GM12878 (cell line): ENCODE measurements around the gene IP6K3. TPM values are rescaled to one million over a fixed set of nuclear protein-coding genes. Genes with fewer than 3 reads are reported as not detected.

Source experiments
- ATAC-seq: fragments of 200-7000 bp; cut with Tn5 transposase; 3 replicates; pipeline ENCODE4 v1.9.1; 2020; ENCODE audit warnings: mild to moderate bottlenecking, moderate library complexity
- BruUV-seq: library from RNA; stranded (reverse); fragments of 400-500 nt; replicated peaks from 2 replicates; lab custom pipeline; 2021; lab: Mats Ljungman, UMichigan
- CTCF ChIA-PET: fragments of 300-600 bp; sonication (Branson Sonifier 250); formaldehyde crosslinking; extraction: SDS; loops from one replicate; lab custom pipeline; 2021; ENCODE audit warnings: inconsistent platforms; lab: Yijun Ruan, JAX
- POLR2A ChIA-PET: fragments of 350-600 bp; formaldehyde crosslinking; extraction: SDS; loops from one replicate; lab custom pipeline; 2021; ENCODE audit warnings: inconsistent platforms; lab: Charles Lee
- RAD21 ChIA-PET: fragments of 300-600 bp; sonication (Branson Sonifier 250); formaldehyde crosslinking; loops from one replicate; lab custom pipeline; 2023; ENCODE audit warnings: antibody characterized with exemption; ENCODE audit not compliant: unreplicated experiment; lab: Charles Lee
- SMC1A ChIA-PET: fragments of 300-600 bp; sonication (Branson Sonifier 250); formaldehyde crosslinking; loops from one replicate; lab custom pipeline; 2023; ENCODE audit not compliant: unreplicated experiment, uncharacterized antibody; lab: Charles Lee
- DNase-seq: peaks from one replicate; pipeline ENCODE4 v3.0.0-alpha.2; 2011; ENCODE audit warnings: low read depth, low spot score
- FAIRE-seq: peaks from 3 replicates; lab custom pipeline; 2011; peaks lifted over from hg19 to GRCh38; lab: Jason Lieb, UNC
- H2AFZ ChIP-seq: 2 replicates; pipeline ENCODE4 v1.6.0; 2011; ENCODE audit warnings: low read depth, low read length, control low read depth; ENCODE audit not compliant: control insufficient read depth
- H3K27ac ChIP-seq: 2 replicates; pipeline ENCODE4 v1.5.1; 2011; ENCODE audit warnings: control low read depth; ENCODE audit not compliant: control insufficient read depth, insufficient read depth
- H3K27me3 ChIP-seq, 2 experiments: replicated peaks in 1 of 2; 2 replicates each; pipeline versions ENCODE4 v1.6.0 to v1.6.1; 2011; ENCODE audit warnings: low read length in 1 of 2; ENCODE audit not compliant: control insufficient read depth in 2 of 2, insufficient read depth in 2 of 2
- H3K36me3 ChIP-seq, 2 experiments: 2 replicates each; pipeline ENCODE4 v1.5.1; 2011; ENCODE audit warnings: low read length in 1 of 2; ENCODE audit not compliant: control insufficient read depth in 2 of 2, insufficient read depth in 2 of 2
- H3K4me1 ChIP-seq: 2 replicates; pipeline ENCODE4 v1.6.1; 2011; ENCODE audit warnings: mild to moderate bottlenecking, low read length, moderate library complexity, mixed read lengths; ENCODE audit not compliant: control insufficient read depth, insufficient read depth
- H3K4me2 ChIP-seq: 2 replicates; pipeline ENCODE4 v1.6.0; 2011; ENCODE audit warnings: control low read depth; ENCODE audit not compliant: control insufficient read depth, insufficient read depth
- H3K4me3 ChIP-seq: fragments of 200-600 bp; sonication (generic); 2 replicates; pipeline ENCODE4 v1.5.1; 2016
- H3K79me2 ChIP-seq: 2 replicates; pipeline ENCODE4 v1.6.0; 2011; ENCODE audit warnings: low read length; ENCODE audit not compliant: control insufficient read depth, insufficient read depth
- H3K9ac ChIP-seq: 2 replicates; pipeline ENCODE4 v1.8.0; 2011; ENCODE audit warnings: low read length, control low read depth, mixed read lengths; ENCODE audit not compliant: control insufficient read depth, insufficient read depth
- H3K9me3 ChIP-seq: replicated peaks from 3 replicates; pipeline ENCODE4 v1.5.1; 2011; ENCODE audit warnings: mild to moderate bottlenecking, low read length; ENCODE audit not compliant: control insufficient read depth, insufficient read depth
- H4K20me1 ChIP-seq: 2 replicates; pipeline ENCODE4 v1.6.0; 2011; ENCODE audit not compliant: control insufficient read depth, insufficient read depth
- ASH2L ChIP-seq: fragments of 300-600, 200-600 bp; sonication (generic); IDR thresholded peaks from 2 replicates; pipeline ENCODE4 v1.6.1; 2017; ENCODE audit warnings: low read depth, mild to moderate bottlenecking, borderline replicate concordance
- KLF5 ChIP-seq: fragments of 450-650 bp; IDR thresholded peaks from 2 replicates; pipeline ENCODE4 v1.6.1; 2014; ENCODE audit warnings: mild to moderate bottlenecking; ENCODE audit not compliant: partially characterized antibody
- NR2C2 ChIP-seq: IDR thresholded peaks from 2 replicates; pipeline ENCODE4 v1.6.1; 2011; ENCODE audit warnings: borderline replicate concordance, low read depth; ENCODE audit not compliant: control insufficient read depth, insufficient read length
- NR2F1 ChIP-seq: fragments of 450-650 bp; conservative IDR thresholded peaks from 2 replicates; pipeline ENCODE4 v1.6.1; 2017; ENCODE audit warnings: mild to moderate bottlenecking
- ZZZ3 ChIP-seq: IDR thresholded peaks from 2 replicates; pipeline ENCODE4 v1.6.1; 2011; ENCODE audit warnings: low read depth; ENCODE audit not compliant: control insufficient read depth, insufficient read length
- WGBS: methylation state at CpG from one replicate; pipeline ENCODE4 v1.1.6; 2016; ENCODE audit warnings: low lambda C conversion rate; ENCODE audit not compliant: insufficient replicate concordance, insufficient coverage; ENCODE audit errors: missing lambda C conversion rate; 5-methylcytosine and 5-hydroxymethylcytosine counted together
- in situ Hi-C: fragments of 300-500 bp; cut with MboI; formaldehyde crosslinking; loops from 9 replicates; pipeline ENCODE4 v1.14.3; 2018; ENCODE audit warnings: mixed read lengths
- intact Hi-C: fragments of 100-400 bp; cut with micrococcal nuclease; formaldehyde crosslinking; loops from one replicate; pipeline ENCODE4 v1.14.2; 2022; ENCODE audit not compliant: unreplicated experiment
- polyA plus RNA-seq, 11 experiments: library from polyadenylated mRNA; depleted of rRNA in 4 of 11; unstranded in 6 of 11; stranded (reverse) in 5 of 11; fragments of >200 nt; fragmentation: Nextera tagmentation in 4 of 11; fragmentation: Illumina TruSeq in 1 of 11; extraction: Ambion mirVana in 4 of 11; extraction: Trizol in 1 of 11; gene quantifications; 1 replicate in 1 of 11; 2 replicates in 10 of 11; pipeline versions ENCODE4 v1.2.1 to v1.2.3, GENCODE V29; 2011 to 2016; ENCODE audit warnings: inconsistent platforms in 2 of 11, missing spikeins in 2 of 11, low read depth in 1 of 11
- total RNA-seq, 4 experiments: library from RNA; depleted of rRNA in 3 of 4; stranded (reverse); fragments of >200 nt in 3 of 4; fragmentation: Illumina TruSeq in 1 of 4; extraction: Trizol in 1 of 4; gene quantifications; 2 replicates each; pipeline versions ENCODE4 v1.2.1 to v1.2.3, GENCODE V29; 2013 to 2021
- TF ChIP-seq, protein P1 (sequence below): IDR thresholded peaks from 2 replicates; pipeline ENCODE4 v1.6.1; 2011; ENCODE audit warnings: borderline replicate concordance, low read depth, mild to moderate bottlenecking, moderate library complexity, mixed read lengths, low read length; ENCODE audit not compliant: insufficient read depth; ENCODE audit errors: extremely low read length
- TF ChIP-seq, protein P2 (sequence below): fragments of 450-650 bp; IDR thresholded peaks from 2 replicates; pipeline ENCODE4 v1.6.1; 2017; ENCODE audit warnings: low read depth, mild to moderate bottlenecking, moderate library complexity

IP6K3 gene
- total and polyA plus RNA-seq, 10 of the 15 experiments (the other 5 are each of a cell fraction or from before 2014, with no cell fraction given): 0.02 to 0.15 (median 0.09) TPM; not detected in 7

GRCh38 chr6:33742092-33742491 is 4.6 kb downstream of the IP6K3 start:
- ChIA-PET POLR2A (no interaction called here), RAD21 (no interaction called here), SMC1A (no interaction called here), CTCF (interaction anchor here (1.0 to 7.2 kb wide), 3 partner anchors 10 to 259 kb away, joined by 4 to 46 read pairs (median 4); partner anchors contain the start of gene UQCC2)
- BruUV-seq: no TSS peak
- Histone ChIP-seq H3K27ac (no peak overlapping the region), H3K4me1 (no peaks in the 10 kb centered on the region), H3K9ac (no peak overlapping the region), H3K27me3 (no peaks in the 10 kb centered on the region; a peak in 1 of 4 replicates), H3K4me3 (no peak overlapping the region), H3K9me3 (no peaks in the 10 kb centered on the region), H4K20me1 (no peaks in the 10 kb centered on the region), H2AFZ (no peak overlapping the region), H3K4me2 (no peak overlapping the region), H3K36me3 (no peaks in the 10 kb centered on the region), H3K79me2 (no peaks in the 10 kb centered on the region)
- DNase-seq (no peak), FAIRE-seq (no peak), ATAC-seq (no peak)
- 14% methylated on average over 9 of the region's 9 CpGs for WGBS
- in situ Hi-C loops: no loop called here
- TF ChIP-seq, protein P1, sequence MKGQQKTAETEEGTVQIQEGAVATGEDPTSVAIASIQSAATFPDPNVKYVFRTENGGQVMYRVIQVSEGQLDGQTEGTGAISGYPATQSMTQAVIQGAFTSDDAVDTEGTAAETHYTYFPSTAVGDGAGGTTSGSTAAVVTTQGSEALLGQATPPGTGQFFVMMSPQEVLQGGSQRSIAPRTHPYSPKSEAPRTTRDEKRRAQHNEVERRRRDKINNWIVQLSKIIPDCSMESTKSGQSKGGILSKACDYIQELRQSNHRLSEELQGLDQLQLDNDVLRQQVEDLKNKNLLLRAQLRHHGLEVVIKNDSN: peak; percentile 7
- TF ChIP-seq NR2F1 (no peak), ASH2L (no peak)
- intact Hi-C loops: no loop called here

DNA sequence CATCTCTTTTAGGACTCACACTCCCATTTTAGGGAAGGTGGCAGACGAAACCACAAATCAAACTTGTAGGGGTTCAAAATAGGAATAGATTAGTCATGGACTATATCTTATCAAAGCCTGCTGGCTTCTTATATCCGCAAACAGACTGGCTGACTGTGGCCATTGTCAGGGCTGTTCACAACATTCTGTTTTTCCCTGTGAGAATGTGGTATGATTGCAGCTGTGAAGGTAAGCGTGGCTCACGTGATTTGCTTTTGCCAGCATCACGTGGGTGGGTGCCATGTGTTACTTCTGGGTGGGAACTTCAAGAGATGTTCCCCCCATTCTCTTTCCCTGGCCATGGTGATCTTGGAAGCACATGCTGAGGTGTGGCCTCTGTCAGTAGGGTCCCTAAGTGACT is 5.9 kb downstream of the IP6K3 start:
- no peak overlapping the region for H3K4me3 ChIP-seq
- no peak overlapping the region for H3K9ac ChIP-seq
- no peaks in the 10 kb centered on the region for H3K4me1 ChIP-seq
- 23% methylated on average over 5 of the region's 5 CpGs for WGBS
- intact Hi-C loops: no loop called here
- FAIRE-seq (no peak), DNase-seq (no peak), ATAC-seq (no peak)
- TF ChIP-seq KLF5 (no peak), ZZZ3 (no peak), ASH2L (no peak), NR2C2 (no peak)
- TF ChIP-seq, protein P2, sequence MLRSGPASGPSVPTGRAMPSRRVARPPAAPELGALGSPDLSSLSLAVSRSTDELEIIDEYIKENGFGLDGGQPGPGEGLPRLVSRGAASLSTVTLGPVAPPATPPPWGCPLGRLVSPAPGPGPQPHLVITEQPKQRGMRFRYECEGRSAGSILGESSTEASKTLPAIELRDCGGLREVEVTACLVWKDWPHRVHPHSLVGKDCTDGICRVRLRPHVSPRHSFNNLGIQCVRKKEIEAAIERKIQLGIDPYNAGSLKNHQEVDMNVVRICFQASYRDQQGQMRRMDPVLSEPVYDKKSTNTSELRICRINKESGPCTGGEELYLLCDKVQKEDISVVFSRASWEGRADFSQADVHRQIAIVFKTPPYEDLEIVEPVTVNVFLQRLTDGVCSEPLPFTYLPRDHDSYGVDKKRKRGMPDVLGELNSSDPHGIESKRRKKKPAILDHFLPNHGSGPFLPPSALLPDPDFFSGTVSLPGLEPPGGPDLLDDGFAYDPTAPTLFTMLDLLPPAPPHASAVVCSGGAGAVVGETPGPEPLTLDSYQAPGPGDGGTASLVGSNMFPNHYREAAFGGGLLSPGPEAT: no peak
- ChIA-PET CTCF (interaction anchor here (7.2 kb wide), 1 partner anchor 30 kb away, joined by 46 read pairs; the partner anchor contains the start of gene UQCC2), SMC1A (no interaction called here), RAD21 (no interaction called here), POLR2A (no interaction called here)
- H3K36me3 ChIP-seq: no peaks in the 10 kb centered on the region
- in situ Hi-C loops: no loop called here
- H2AFZ ChIP-seq: no peak overlapping the region
- H3K4me2 ChIP-seq: no peak overlapping the region
- H4K20me1 ChIP-seq: no peaks in the 10 kb centered on the region
- no peaks in the 10 kb centered on the region for H3K79me2 ChIP-seq
- no peaks in the 10 kb centered on the region; a peak in 1 of 4 replicates for H3K27me3 ChIP-seq
- H3K9me3 ChIP-seq: no peaks in the 10 kb centered on the region
- BruUV-seq: no TSS peak
- H3K27ac ChIP-seq: no peak overlapping the region
